TTC549 (cell line): Measurements from ENCODE around the gene SHISA9.
"Not testable (repeated sequence)": the region's sequence is repeated elsewhere in the genome, so short reads cannot be mapped to it uniquely, and the experiment has no call there.

Experiments
- FAIRE-seq: peaks from 2 replicates; lab custom pipeline; 2012; peaks lifted over from hg19 to GRCh38; lab: Jason Lieb, UNC

The SHISA9 gene

GRCh38 chr16:12900156-12900555 lies 1.2 kb upstream of the SHISA9 start:
- FAIRE-seq = no peak

DNA sequence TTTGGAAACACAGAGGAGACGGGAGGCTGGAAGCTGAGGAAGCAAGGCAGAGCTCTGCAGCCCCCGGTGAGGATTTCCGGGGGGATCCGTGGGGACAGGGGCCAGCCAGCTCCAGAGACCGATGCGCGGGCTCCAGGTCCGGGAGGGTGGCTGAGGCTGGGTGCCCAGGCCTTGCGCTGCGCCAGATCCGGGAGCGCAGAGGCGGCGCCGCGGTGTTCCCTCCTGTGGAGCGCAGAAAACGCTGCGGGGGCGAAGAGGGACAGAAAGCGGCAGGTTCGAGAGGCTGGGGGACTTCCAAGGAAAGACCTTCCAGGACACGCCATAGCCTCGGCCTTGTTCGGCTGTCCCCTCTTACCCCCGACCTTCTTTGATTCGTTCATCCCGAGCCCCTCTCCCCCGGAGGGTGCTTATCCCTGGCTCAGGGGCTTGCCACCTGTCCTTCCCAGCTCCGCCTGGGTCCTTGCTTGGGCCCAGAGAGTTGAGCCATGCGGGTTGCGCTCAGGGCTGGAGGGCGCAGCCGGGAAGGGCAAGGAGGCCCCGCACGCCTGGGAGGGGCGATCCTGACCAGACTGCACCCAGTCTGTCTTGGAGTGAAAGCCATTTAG lies 697 bp upstream of the SHISA9 start:
- FAIRE-seq = no peak

DNA sequence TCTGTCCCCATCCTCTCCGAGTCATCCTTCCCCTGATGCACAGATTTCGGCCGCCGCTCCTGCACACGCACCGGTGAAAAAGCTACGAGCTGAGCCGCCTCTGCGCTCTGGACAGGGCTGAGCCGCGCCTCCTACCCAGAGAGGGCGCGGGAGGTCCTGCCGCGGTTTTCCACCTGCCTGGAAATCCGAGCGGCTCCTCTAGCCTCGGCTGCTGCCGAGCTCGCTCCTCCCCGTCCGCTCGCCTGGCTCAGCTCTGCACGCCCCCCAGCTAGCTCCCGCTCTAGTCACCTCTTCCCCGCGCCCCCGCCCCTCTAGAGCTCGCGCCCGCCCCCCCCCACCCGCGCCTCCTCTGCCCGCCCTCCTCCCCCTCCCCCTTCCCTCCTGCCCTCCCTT lies 198 bp upstream of the SHISA9 start:
- FAIRE-seq = no peak

GRCh38 chr16:12902511-12903372 lies 1.3 kb downstream of the SHISA9 start:
- no peak for FAIRE-seq

DNA sequence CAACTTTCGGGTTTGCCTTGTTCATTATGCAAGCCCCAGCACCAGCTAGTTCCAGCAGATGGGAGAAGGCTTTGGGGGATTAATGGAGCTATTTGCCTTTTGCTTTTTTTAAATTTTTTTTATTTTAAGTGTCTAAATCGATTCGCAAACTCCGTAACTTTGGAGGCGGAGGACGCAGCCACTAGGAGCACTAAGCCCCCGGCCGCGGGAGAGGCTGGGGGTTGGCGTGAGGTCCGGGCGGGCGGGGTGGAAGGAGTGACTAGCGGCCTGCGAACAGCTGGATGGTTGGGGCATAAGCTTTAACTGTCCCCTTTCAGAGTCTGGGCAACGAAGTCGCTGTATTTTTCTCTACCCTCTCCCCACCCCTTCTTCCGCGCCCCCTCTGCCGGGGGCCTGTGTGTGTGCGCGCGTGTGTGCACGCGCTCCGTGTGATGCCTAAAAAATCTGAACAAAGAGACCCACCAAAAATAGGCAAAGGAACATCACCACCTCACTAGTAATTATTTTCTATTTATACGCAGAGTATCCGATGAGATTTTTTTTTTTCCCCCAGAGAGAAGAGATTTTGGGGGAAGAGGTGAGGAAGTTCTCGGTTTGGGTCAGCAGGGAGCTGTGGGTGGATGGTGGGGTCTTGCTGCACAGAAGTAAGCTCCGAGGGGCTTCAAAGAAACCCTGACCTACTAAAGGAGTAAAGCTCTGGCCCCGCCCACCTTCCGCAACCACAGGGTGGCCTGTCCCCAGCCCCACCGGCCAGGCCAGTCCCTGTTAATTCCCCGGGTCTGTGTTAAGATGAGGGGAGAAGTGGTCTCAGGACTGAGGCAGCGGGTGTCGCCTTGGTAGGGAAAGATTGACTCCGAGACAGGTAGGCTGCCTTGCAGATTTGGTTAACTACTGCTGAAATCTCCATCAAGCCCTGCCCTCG lies 2.3 kb downstream of the SHISA9 start:
- FAIRE-seq = no peak

DNA sequence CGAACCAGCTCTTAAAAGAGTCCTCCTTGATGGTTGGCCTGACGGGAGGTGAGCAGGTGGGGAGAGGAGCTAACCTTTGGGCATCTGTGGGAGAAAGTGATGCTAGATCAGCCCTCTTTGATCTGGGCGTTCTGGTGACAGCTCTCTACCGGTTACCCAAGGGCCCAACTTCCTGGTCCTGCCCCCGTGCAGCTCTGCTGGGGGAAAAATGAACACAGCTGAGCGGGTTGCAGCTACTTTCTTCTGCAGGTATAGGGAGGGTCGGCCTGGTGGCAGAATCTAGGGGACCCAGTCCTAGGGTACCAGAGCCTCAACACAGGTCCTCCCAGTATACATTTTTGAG lies 2.9 kb downstream of the SHISA9 start:
- FAIRE-seq = no peak

DNA sequence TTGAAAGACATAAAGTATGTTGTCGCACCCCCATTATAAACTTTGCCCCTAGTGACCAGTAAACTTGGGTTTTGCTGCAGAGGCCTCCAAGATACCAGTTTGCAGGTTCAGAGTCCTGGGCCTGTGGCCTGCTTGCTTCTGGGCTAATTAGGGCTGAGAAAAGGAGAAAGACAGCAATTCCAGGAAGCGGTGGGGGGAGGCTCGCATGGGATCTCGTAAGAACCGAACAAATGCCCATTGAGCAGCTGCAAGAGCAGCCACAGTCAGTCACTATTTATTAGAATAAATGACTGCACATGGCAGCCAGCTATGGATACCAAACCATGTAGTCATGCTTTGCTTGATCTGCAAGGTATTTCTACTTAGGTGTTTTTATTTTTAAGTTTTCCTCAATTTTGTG lies 4.9 kb downstream of the SHISA9 start:
- FAIRE-seq = no peak

GRCh38 chr16:12906765-12907516 lies 5.5 kb downstream of the SHISA9 start:
- no peak for FAIRE-seq

DNA sequence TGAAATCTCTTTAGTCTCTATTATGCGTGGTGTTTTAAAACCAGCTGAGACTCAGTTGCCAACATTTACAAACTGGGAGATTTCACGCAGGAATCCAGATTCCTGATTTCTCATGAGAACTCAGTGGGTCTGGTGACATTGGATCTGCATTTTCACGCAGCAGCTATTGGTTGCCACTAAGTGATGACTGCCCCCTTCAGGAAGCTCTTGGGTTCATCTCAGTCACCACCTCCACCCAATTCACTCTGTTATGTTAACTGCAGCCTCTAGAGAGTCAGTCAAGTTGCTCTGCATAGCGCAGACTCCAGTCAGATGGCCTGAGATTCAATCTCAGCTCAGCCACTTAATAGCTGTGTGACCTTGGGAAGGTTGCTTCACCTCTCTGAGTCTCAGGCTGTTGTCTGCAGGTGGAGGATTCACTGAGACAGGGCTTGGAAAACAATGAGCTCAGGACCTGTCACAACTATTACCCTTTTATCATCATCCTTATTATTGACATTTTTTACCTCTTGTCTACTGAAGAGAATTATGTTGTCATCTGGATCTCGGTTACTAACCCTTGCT lies 6.4 kb downstream of the SHISA9 start:
- no peak for FAIRE-seq

DNA sequence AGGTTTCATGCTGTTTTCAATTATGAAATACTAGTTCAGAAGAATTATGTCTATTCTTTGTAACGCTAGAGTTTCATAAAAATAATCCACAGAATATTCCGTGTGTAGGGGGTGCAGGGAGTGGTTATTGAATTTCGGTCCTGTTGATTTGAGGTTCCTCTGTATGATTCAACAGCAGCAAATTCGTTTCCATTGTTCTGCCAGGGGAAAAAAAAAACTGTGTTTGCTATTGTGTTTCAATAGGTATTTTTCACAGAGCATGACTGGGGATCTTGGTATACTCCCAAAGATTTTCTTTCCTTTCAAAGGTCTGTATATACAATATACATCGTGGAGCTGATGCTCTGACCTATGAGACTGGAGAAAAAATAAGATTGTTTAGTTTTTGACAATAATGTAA lies 15.8 kb downstream of the SHISA9 start:
- FAIRE-seq = no peak

- FAIRE-seq = no peak
Measured at GRCh38 chr16:12917653-12918052, 16.3 kb downstream of the SHISA9 start.

DNA sequence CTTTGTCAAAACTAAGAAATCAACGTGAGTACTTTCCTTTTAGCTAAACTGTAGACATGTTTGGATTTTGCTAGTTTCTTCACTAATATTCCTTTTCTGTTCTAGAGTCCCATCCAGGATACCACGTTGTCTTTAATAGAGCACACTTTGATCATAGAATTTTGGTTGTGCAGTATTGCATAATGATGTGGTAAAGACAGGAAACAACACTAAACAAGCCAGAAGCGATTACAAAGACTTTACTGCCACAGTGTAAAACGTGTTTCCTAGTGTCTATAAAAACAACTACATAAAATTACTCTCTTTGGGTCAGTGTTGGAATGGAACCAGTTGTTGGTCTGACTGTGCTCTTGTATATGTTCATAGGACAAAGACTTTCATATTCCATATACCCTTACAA lies 19.3 kb downstream of the SHISA9 start:
- no peak for FAIRE-seq

- not testable (repeated sequence) for FAIRE-seq
Measured at GRCh38 chr16:12923640-12924039, 22.2 kb downstream of the SHISA9 start.

- no peak for FAIRE-seq
Measured at GRCh38 chr16:12925026-12925800, 23.8 kb downstream of the SHISA9 start.

DNA sequence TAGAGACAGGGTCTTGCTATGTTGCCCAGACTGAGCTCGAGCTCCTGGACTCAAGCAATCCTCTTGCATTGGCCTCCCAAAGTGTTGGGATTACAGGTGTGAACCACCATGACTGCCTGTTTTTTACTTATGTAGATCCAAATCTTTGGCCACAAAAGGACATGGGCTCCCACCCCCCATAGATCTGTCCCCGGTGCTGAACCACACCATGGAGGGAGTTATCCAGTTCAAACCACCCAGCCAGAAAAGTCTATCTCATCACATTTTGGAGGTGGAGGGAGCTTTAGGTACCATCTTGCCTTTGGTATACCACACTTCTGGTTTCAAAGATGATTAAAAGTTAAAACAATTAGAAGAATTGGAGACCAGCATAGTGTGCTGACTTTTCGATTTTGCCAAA lies 26.2 kb downstream of the SHISA9 start:
- FAIRE-seq = no peak

- no peak for FAIRE-seq
Measured at GRCh38 chr16:12930881-12931280, 29.5 kb downstream of the SHISA9 start.

GRCh38 chr16:12936391-12936790 lies 35.0 kb downstream of the SHISA9 start:
- no peak for FAIRE-seq

- no peak for FAIRE-seq
Measured at GRCh38 chr16:12941896-12942295, 40.5 kb downstream of the SHISA9 start.

- no peak for FAIRE-seq
Measured at GRCh38 chr16:12942861-12943260, 41.5 kb downstream of the SHISA9 start.

GRCh38 chr16:12944300-12944699 lies 42.9 kb downstream of the SHISA9 start:
- FAIRE-seq = no peak

GRCh38 chr16:12951392-12951791 lies 50.0 kb downstream of the SHISA9 start:
- FAIRE-seq = no peak
